Large intestine (tissue), 3 donors: ENCODE measurements around the gene LPCAT3. TPM values are rescaled to one million over a fixed set of nuclear protein-coding genes. Genes with fewer than 3 reads are reported as not detected.

Source experiments
- DNase-seq, 2 donors: peaks; one replicate each; pipeline versions ENCODE4 v3.0.0 to v3.0.0-alpha.2; 2013
- H3K27ac ChIP-seq: one replicate; pipeline ENCODE4 v1.5.1; 2013; ENCODE audit warnings: low read length
- H3K27me3 ChIP-seq: 2 replicates; pipeline ENCODE4 v1.6.1; 2013; ENCODE audit warnings: low read length; ENCODE audit not compliant: control insufficient read depth, insufficient read depth
- H3K36me3 ChIP-seq: 2 replicates; pipeline ENCODE4 v1.6.1; 2013; ENCODE audit warnings: low read length; ENCODE audit not compliant: control insufficient read depth, insufficient read depth
- H3K4me1 ChIP-seq: one replicate; pipeline ENCODE4 v1.6.1; 2013; ENCODE audit warnings: low read length; ENCODE audit not compliant: control insufficient read depth, insufficient read depth
- H3K4me3 ChIP-seq: one replicate; pipeline ENCODE4 v1.5.1; 2013; ENCODE audit warnings: low read length
- H3K9me3 ChIP-seq: one replicate; pipeline ENCODE4 v1.6.1; 2013; ENCODE audit warnings: mild to moderate bottlenecking, low read depth, low read length, moderate library complexity; ENCODE audit not compliant: control insufficient read depth
- WGBS: methylation state at CpG from one replicate; pipeline ENCODE4 v1.1.5; 2013; ENCODE audit warnings: low lambda C conversion rate; ENCODE audit not compliant: insufficient coverage; 5-methylcytosine and 5-hydroxymethylcytosine counted together
- polyA plus RNA-seq: library from polyadenylated mRNA; unstranded; fragments of 120-200 nt; gene quantifications from one replicate; pipeline ENCODE4 v1.2.1, GENCODE V29; 2013

LPCAT3 gene
- polyA plus RNA-seq, 1 donor = 81.6 TPM

DNA sequence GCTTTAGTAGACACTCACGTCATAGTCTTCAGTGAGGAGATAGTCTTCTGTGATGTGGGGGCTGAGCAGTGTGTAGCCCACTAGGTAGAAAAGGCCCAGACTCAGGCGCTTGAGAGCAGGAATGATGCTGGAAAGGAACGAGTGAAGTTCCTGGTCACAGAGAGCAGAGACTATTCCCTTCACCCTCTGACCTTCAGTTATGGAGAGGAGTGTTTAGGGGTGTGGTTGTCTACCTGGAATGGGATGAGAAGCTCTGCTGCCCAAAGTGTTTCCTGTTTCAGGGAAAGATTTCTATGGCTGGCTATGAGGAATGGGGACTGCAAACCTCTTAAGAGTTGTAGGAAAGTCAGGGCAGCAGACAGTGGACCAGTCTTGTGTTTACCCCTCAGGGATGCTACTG, 38.8 kb downstream of the LPCAT3 start:
- DNase-seq = no peak
- Histone ChIP-seq H3K27ac (no peak overlapping the region), H3K4me1 (peaks cover 46% of the 10 kb centered on the region), H3K27me3 (no peaks in the 10 kb centered on the region), H3K36me3 (peaks cover 73% of the 10 kb centered on the region), H3K4me3 (no peak overlapping the region), H3K9me3 (no peaks in the 10 kb centered on the region)
- no CpG with 5 or more reads among the region's 3 CpGs for WGBS

DNA sequence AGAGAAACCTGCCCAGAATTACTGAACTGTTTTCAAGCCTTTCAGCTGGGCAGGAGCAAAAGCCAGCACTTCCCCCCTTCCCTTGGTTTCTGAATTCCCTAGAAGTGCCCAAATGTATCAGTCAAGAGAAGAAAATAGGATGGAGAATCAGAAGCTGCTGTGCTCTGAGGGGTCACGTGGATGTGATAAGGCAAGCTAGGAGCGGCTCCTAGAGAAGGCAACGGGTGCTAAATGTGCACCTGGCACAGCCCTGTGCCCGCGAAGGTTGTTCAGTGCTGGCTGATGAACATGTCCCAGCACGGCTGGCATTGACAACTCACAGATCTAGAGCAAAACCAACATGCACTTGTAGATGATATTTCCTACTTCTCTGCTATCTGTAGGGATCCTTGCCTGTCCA, 39.3 kb downstream of the LPCAT3 start:
- peaks cover 78% of the 10 kb centered on the region for H3K36me3 ChIP-seq
- WGBS = no CpG with 5 or more reads among the region's 6 CpGs
- no peaks in the 10 kb centered on the region for H3K27me3 ChIP-seq
- H3K9me3 ChIP-seq = no peaks in the 10 kb centered on the region
- DNase-seq = no peak
- no peak overlapping the region for H3K4me3 ChIP-seq
- H3K27ac ChIP-seq = no peak overlapping the region
- peaks cover 41% of the 10 kb centered on the region for H3K4me1 ChIP-seq

DNA sequence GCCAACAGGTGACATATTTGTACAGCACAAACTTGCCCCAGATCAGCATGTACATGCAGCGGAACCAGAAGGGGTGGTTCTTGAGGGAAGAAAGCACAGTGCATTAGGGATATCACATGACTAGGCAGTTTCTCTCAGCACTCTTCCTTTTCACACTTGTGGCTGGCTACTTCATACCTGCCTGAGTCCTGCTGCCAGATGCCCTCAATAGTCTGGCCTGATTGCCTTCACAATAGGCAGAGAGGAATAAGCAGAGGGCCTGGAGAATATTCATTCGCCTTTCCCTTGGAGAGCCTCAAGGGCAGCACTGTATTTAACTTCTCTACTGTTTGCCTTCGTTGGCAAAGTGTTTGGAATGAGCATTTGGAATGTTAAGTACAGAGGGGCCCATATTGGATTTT, 39.7 kb downstream of the LPCAT3 start:
- no CpG with 5 or more reads among the region's 3 CpGs for WGBS
- H3K4me3 ChIP-seq = no peak overlapping the region
- no peaks in the 10 kb centered on the region for H3K9me3 ChIP-seq
- no peaks in the 10 kb centered on the region for H3K27me3 ChIP-seq
- DNase-seq = no peak
- peaks cover 82% of the 10 kb centered on the region for H3K36me3 ChIP-seq
- H3K4me1 ChIP-seq = peaks cover 41% of the 10 kb centered on the region
- no peak overlapping the region for H3K27ac ChIP-seq

DNA sequence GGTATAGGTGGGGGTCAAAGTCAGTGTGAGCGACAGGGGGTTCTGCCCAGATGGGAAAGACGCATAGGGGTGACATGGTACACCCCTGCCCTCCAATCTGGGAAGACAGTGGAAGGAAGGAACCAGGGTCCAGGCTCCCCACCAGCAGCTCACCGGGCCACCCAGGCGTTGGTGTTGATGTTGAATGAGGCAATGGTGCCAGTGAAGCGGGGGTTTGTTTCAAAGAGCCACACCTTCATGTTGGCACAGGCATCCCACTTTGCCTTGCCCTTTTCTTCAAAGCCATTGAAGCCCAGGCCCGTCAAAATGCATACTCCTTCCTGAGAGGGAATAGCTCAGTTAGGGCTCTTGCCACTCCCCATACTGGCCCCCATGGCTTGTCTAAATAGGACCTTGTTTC, 40.1 kb downstream of the LPCAT3 start:
- peaks cover 79% of the 10 kb centered on the region for H3K36me3 ChIP-seq

DNA sequence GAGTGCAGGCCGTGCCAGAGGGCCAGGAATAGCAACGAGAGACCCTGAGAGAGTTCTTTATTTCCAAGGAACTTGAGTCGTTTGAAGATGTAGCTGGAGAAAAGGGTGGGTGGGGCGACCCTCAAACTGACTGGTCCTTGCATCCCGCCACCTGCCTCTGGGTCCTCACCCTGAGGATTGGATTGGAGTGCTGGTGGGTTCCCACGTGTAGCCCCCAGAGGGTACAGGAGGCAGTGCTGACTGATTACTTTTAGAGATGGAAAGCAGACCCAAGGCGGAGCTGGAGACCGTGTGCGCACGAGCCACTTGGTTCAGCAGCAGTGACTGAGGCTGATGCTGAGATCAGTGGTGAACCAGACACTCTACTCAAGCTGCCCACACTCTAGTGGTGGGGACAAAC, 40.6 kb downstream of the LPCAT3 start:
- no peaks in the 10 kb centered on the region for H3K27me3 ChIP-seq
- no CpG with 5 or more reads among the region's 10 CpGs for WGBS
- peaks cover 76% of the 10 kb centered on the region for H3K36me3 ChIP-seq
- H3K4me1 ChIP-seq = peaks cover 38% of the 10 kb centered on the region
- DNase-seq = no peak
- no peak overlapping the region for H3K4me3 ChIP-seq
- no peak overlapping the region for H3K27ac ChIP-seq
- no peaks in the 10 kb centered on the region for H3K9me3 ChIP-seq

More for the DNA sequence above, 40.1 kb downstream of the LPCAT3 start:
- peaks cover 38% of the 10 kb centered on the region for H3K4me1 ChIP-seq
- no peak overlapping the region for H3K4me3 ChIP-seq
- WGBS = no CpG with 5 or more reads among the region's 6 CpGs
- H3K9me3 ChIP-seq = no peaks in the 10 kb centered on the region
- H3K27ac ChIP-seq = no peak overlapping the region
- no peaks in the 10 kb centered on the region for H3K27me3 ChIP-seq
- no peak for DNase-seq

DNA sequence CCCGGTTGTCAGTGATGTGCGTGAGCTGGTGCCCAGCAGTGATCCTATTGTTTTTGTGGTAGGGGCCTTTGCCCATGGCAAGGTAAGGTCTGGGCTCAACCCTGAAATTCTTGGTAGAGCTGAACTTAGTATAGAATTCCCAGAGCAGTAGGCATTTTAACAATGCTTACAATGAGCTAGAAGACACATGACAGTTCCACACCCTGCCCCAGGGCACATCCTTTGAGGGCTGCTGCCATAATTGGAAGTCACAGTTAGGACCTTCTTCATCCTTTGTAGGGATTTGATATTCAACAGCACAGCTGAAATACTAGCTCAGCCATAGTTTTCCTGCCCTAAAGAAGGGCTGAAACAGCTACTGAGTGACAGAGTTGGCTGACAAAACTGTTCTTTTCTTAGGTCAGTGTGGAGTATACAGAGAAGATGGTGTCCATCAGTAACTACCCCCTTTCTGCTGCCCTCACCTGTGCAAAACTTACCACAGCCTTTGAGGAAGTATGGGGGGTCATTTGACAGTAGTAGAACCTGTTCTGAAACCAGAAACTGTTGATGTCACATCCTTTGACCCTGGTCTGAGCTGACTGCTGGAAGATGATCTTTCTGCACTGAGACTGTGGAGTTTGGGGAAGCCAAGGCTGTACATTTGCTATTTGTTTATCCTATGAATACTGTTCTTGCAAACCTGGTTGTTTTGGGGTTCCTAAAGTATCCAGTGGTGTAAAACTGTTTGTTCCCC, 42.8 kb downstream of the LPCAT3 start:
- no peak overlapping the region for H3K27ac ChIP-seq
- peaks cover 18% of the 10 kb centered on the region for H3K4me1 ChIP-seq
- peaks cover 63% of the 10 kb centered on the region for H3K36me3 ChIP-seq
- H3K9me3 ChIP-seq = no peaks in the 10 kb centered on the region
- WGBS = no CpG with 5 or more reads among the region's 2 CpGs
- no peak for DNase-seq
- H3K27me3 ChIP-seq = no peaks in the 10 kb centered on the region
- H3K4me3 ChIP-seq = no peak overlapping the region

DNA sequence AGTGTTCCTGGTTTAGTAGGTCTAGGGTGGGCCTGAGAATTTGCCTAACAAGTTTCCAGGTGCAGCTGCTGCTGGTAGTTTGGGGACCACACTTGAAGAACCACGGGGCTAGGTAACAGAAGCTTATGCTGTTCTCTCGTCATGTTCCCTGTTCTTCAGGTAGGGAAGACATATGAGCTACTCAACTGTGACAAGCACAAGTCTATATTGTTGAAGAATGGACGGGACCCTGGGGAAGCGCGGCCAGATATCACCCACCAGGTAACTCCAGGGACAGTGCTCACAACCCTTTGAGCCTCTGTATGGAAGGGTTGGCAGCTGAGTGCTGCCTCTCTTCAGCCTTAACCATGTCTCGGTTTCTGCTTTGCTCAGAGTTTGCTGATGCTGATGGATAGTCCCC, 44.1 kb downstream of the LPCAT3 start:
- H3K36me3 ChIP-seq = peaks cover 56% of the 10 kb centered on the region
- no peaks in the 10 kb centered on the region for H3K27me3 ChIP-seq
- WGBS = no CpG with 5 or more reads among the region's 6 CpGs
- no peaks in the 10 kb centered on the region for H3K9me3 ChIP-seq
- no peak overlapping the region for H3K4me3 ChIP-seq
- peaks cover 8% of the 10 kb centered on the region for H3K4me1 ChIP-seq
- DNase-seq = no peak
- H3K27ac ChIP-seq = no peak overlapping the region

DNA sequence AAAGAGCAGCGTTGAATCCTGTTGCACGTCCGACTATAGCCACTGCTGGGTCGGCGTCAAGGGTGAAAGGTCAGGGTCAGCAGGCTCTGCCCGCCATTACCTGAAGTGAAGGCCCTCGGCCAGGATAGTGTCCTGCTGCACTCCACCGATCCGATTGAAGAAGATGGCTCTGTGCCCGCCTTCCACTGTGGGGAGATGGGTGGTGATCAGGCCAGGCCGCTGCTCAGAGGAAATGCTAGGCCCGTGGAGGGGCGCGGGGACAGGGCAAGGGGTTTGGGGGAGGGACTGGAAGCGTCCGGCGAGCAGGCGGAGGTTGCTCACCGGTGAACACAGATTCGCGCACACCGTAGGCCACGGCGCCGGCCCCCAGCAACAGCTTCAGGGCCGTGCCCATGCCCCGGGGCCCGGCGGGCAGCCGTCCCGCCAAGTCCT, 48.2 kb downstream of the LPCAT3 start:
- Histone ChIP-seq H3K4me3 (peak overlapping the region; percentile 96), H3K27ac (peak overlapping the region; percentile 77), H3K4me1 (peaks cover 41% of the 10 kb centered on the region), H3K36me3 (peaks cover 53% of the 10 kb centered on the region), H3K9me3 (no peaks in the 10 kb centered on the region), H3K27me3 (no peaks in the 10 kb centered on the region)
- whole genome bisulfite sequencing = no CpG with 5 or more reads among the region's 31 CpGs
- DNase-seq = no peak

DNA sequence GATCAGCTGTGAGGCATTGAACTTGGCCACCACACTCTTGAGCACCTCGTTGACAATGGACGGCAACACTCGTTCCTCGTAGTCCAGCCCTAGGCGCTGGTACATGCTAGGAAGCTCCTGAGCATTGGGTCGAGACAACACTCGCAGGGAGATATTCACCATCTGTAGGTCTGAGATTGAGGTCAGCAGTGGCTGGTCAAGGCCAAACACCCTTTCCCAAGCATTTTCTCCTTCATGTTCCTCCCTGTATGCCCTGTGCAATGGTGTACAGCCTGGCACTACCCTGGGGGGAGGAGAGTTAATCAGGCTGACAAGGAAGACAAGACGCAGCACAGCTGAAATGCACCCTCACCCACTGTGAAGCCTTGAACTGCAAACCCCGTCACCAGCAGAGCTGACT, 49.9 kb downstream of the LPCAT3 start:
- Histone ChIP-seq H3K4me1 (peaks cover 48% of the 10 kb centered on the region), H3K9me3 (no peaks in the 10 kb centered on the region), H3K27me3 (no peaks in the 10 kb centered on the region), H3K4me3 (no peak overlapping the region), H3K36me3 (peaks cover 46% of the 10 kb centered on the region), H3K27ac (no peak overlapping the region)
- no CpG with 5 or more reads among the region's 9 CpGs for WGBS
- DNase-seq = no peak

DNA sequence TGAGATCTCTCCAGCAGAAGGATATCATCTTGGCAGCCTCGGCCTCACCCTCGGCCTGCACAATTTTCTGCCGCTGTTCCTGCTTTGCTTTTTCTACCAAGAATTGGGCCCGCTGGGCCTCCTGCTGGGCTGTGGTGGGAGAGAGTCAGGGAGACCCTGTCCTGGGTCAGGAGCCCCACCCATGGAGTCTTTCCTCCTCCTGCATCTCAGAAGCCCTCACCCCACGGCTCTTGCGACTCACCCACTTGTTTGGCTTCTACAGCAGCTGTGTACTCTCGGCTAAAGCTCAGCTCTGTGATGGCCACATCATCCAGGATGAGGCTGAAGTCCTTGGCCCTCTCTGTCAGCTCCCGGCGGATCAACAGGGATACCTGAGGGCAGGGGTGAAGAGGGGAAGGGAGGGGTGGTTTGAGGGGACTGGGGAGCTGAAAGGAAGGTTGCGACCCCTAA, 50.6 kb downstream of the LPCAT3 start:
- Histone ChIP-seq H3K36me3 (peaks cover 46% of the 10 kb centered on the region), H3K4me3 (no peak overlapping the region), H3K4me1 (peaks cover 48% of the 10 kb centered on the region), H3K27me3 (no peaks in the 10 kb centered on the region), H3K27ac (peak overlapping the region; percentile 39), H3K9me3 (no peaks in the 10 kb centered on the region)
- no peak for DNase-seq
- WGBS = no CpG with 5 or more reads among the region's 10 CpGs

DNA sequence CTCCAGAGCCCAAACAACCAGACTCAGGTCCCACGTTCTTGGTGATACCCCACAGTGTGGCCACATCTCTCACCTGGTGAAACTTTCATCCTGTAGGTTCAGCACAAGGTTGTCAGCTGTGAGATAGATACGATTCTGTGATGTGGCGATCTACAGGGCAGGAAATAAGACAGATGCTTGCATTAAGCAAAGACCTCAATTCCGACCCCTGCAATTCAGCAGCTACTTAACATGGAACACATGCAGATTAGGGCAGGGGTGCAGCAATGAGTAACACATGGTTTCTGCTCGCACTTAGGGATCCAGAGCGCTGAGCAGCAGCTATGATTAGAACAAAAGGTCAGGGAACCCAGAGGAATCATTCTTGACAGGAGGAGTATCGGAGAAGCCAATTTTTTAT, 51.9 kb downstream of the LPCAT3 start:
- Histone ChIP-seq H3K4me1 (peaks cover 55% of the 10 kb centered on the region), H3K4me3 (no peak overlapping the region), H3K27ac (peak overlapping the region; percentile 89), H3K36me3 (peaks cover 46% of the 10 kb centered on the region), H3K9me3 (no peaks in the 10 kb centered on the region), H3K27me3 (no peaks in the 10 kb centered on the region)
- DNase-seq = no peak
- no CpG with 5 or more reads among the region's 7 CpGs for WGBS
